Measurements from ENCODE around the gene DAAM1. TPM values are rescaled to one million over a fixed set of nuclear protein-coding genes. Genes with fewer than 3 reads are reported as not detected.

The DAAM1 gene
- polyA plus RNA-seq, 1 experiment: 9.8 TPM

DNA sequence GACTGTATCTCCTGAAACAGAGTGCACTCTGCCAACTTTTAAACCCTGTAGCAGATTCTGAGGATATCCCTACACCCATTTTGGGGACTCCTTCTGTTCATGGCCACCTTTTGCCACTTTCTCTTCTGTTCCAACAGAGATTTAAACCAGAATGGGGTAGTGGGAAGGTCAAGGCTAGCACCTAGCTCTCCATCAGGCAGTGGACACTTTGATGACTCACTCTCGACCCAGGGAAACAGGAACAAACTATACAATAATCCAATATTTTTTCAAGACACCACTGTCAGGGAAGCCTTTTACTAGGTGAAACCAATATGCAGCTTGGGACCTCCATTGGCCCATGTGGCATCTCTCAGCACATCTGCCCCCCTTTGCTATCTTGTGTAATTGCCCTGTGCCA lies 103.6 kb downstream of the DAAM1 start:
- POLR2A ChIA-PET: no interaction called here
- Histone ChIP-seq H3K4me3 (ENCODE audit: low read depth, low read length) (no peak overlapping the region), H3K9me3 (ENCODE audit: control insufficient read depth, insufficient read depth, low read length) (no peaks in the 10 kb centered on the region), H3K27ac (ENCODE audit: low read depth, low read length) (no peak overlapping the region), H3K27me3 (ENCODE audit: control insufficient read depth, insufficient read depth, low read length) (no peaks in the 10 kb centered on the region)
- no peak for DNase-seq (ENCODE audit: low read depth, low spot score)
- TF ChIP-seq, protein P1, sequence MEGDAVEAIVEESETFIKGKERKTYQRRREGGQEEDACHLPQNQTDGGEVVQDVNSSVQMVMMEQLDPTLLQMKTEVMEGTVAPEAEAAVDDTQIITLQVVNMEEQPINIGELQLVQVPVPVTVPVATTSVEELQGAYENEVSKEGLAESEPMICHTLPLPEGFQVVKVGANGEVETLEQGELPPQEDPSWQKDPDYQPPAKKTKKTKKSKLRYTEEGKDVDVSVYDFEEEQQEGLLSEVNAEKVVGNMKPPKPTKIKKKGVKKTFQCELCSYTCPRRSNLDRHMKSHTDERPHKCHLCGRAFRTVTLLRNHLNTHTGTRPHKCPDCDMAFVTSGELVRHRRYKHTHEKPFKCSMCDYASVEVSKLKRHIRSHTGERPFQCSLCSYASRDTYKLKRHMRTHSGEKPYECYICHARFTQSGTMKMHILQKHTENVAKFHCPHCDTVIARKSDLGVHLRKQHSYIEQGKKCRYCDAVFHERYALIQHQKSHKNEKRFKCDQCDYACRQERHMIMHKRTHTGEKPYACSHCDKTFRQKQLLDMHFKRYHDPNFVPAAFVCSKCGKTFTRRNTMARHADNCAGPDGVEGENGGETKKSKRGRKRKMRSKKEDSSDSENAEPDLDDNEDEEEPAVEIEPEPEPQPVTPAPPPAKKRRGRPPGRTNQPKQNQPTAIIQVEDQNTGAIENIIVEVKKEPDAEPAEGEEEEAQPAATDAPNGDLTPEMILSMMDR (IDR thresholded peaks at IDR 0.05; ENCODE audit: low read depth, low read length): no peak
- CTCF ChIA-PET: no interaction called here

DNA sequence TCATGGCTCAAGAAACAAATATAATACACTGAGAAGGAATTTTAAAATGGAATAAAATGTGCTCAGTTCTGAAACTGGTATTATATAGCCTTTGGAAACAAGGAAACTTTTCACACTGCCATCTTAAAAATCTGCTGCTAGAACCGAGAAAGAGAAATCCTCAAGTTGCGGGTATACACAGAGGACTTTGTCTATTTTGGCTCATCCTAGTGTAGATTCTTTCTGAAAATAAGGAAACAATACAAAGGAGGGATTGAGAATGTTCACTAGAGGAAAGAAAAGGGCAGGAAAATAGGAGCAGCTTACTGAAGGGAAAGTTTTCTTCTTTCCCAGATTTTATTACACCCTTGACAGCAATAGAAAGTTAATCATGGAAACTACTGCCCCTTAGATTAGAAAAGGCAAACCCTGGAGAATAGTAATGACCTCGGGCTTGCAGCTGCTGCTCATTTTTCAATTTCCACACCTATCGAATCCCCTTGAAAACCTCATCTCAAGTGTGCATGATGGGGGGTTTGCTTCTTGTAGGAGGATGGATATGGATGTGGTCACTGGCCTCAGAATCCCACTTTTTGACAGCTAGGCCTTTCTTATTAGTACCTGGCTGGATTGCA lies 104.6 kb downstream of the DAAM1 start:
- Histone ChIP-seq H3K27me3 (ENCODE audit: control insufficient read depth, insufficient read depth, low read length) (no peaks in the 10 kb centered on the region), H3K9me3 (ENCODE audit: control insufficient read depth, insufficient read depth, low read length) (no peaks in the 10 kb centered on the region), H3K27ac (ENCODE audit: low read depth, low read length) (no peak overlapping the region), H3K4me3 (ENCODE audit: low read depth, low read length) (no peak overlapping the region)
- no peak for DNase-seq (ENCODE audit: low read depth, low spot score)
- ChIA-PET CTCF (no interaction called here), POLR2A (no interaction called here)
- TF ChIP-seq, protein P1 (IDR thresholded peaks at IDR 0.05; ENCODE audit: low read depth, low read length): no peak

DNA sequence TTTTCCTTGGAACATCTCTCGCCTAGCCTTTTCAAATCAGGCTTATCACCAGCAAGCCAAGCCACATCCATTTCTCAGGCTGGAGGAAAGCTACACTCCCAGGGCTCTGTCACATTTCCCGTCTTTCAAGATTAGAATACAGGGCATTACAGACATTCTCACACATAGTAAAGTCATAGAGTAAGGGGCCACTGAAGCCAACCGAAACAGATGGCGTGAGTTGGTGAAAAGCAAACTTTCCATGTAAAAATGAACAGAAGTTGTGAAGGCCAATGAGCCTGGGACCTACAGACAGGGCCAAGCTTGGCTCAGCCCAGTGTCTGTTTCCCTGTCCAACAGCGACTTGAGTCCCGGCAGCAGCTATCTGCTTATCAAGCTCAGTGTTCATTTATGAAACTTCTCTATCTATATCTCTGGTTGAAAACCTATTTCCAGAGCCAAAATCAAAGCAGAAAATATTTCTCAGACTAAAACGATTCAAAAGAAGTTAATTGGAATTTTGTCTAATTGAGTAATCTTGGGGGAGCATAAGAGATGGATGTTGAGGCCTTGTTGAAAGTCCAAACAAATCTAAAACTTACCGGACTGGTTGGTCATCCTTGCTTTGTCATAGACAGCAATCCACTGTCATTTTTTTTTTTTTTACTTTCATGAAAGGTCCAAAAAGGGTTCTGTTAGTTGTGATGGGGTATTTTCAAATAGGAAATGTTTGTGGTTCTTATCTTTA lies 105.6 kb downstream of the DAAM1 start:
- no peak overlapping the region for H3K4me3 ChIP-seq (ENCODE audit: low read depth, low read length)
- H3K9me3 ChIP-seq (ENCODE audit: control insufficient read depth, insufficient read depth, low read length): no peaks in the 10 kb centered on the region
- TF ChIP-seq, protein P1 (IDR thresholded peaks at IDR 0.05; ENCODE audit: low read depth, low read length): no peak
- DNase-seq (ENCODE audit: low read depth, low spot score): no peak
- no peak overlapping the region for H3K27ac ChIP-seq (ENCODE audit: low read depth, low read length)
- ChIA-PET POLR2A (interaction anchor here (0.7 to 1.0 kb wide), 2 partner anchors 11 to 40 kb away, joined by 3 to 4 read pairs; no protein-coding TSS in a partner anchor), CTCF (no interaction called here)
- no peaks in the 10 kb centered on the region for H3K27me3 ChIP-seq (ENCODE audit: control insufficient read depth, insufficient read depth, low read length)

DNA sequence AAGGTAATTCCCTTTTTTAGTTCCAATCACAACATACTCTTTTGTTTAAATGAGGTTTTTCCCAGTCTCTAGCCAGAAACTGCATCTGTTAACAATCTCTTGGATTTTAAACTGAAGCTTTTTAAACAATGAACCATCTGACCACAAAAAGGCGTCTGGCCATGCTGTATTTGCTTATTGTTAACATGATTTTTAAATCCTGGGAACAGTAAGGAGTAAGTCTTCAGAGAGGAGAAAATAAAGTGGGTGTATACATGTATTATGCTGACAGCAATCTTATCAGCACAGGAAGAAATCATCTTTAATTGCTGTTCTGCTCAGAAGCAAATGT lies 106.2 kb downstream of the DAAM1 start:
- POLR2A ChIA-PET: interaction anchor here (1.0 kb wide), 1 partner anchor 39 kb away, joined by 3 read pairs; no protein-coding TSS in a partner anchor
- CTCF ChIA-PET: no interaction called here

DNA sequence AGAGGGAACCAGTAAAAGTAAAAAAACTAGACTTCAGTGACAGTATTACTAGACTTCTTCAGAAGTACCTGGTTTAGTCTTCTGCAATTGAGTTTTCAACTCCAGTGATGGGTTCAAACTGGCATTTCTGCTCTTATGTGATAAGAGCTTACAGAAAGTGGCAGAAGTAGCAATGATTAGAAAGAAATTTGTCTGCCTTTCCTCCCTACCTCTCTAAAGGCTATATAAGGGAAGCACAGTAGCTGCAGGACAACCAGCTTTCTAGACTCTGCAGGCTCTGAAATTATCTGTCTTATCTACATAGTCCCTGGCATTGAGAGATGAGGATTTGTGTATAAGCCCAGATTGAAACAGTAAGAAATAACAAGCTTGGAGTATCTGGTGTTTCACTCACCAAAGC lies 107.5 kb downstream of the DAAM1 start:
- TF ChIP-seq, protein P1 (IDR thresholded peaks at IDR 0.05; ENCODE audit: low read depth, low read length): no peak
- no peaks in the 10 kb centered on the region for H3K9me3 ChIP-seq (ENCODE audit: control insufficient read depth, insufficient read depth, low read length)
- POLR2A ChIA-PET: interaction anchor here (0.6 kb wide), 1 partner anchor 16 kb away, joined by 6 read pairs; no protein-coding TSS in a partner anchor
- H3K27ac ChIP-seq (ENCODE audit: low read depth, low read length): no peak overlapping the region
- CTCF ChIA-PET: interaction anchor here (1.0 kb wide), 1 partner anchor 148 kb away, joined by 3 read pairs; no protein-coding TSS in a partner anchor
- no peak for DNase-seq (ENCODE audit: low read depth, low spot score)
- no peaks in the 10 kb centered on the region for H3K27me3 ChIP-seq (ENCODE audit: control insufficient read depth, insufficient read depth, low read length)
- no peak overlapping the region for H3K4me3 ChIP-seq (ENCODE audit: low read depth, low read length)

More for the DNA sequence above, 106.2 kb downstream of the DAAM1 start:
- Histone ChIP-seq H3K27me3 (ENCODE audit: control insufficient read depth, insufficient read depth, low read length) (no peaks in the 10 kb centered on the region), H3K27ac (ENCODE audit: low read depth, low read length) (no peak overlapping the region), H3K9me3 (ENCODE audit: control insufficient read depth, insufficient read depth, low read length) (no peaks in the 10 kb centered on the region), H3K4me3 (ENCODE audit: low read depth, low read length) (no peak overlapping the region)
- DNase-seq (ENCODE audit: low read depth, low spot score): no peak
- TF ChIP-seq, protein P1 (IDR thresholded peaks at IDR 0.05; ENCODE audit: low read depth, low read length): no peak

Data from AG04450 (cell line).